Endothelial cell of umbilical vein (primary cell): Measurements from ENCODE around the gene SYNPO. TPM values are rescaled to one million over a fixed set of nuclear protein-coding genes. Genes with fewer than 3 reads are reported as not detected.
A peak's percentile ranks its signal among the peaks of the same experiment; 100 is the strongest.

Source experiments
- BruUV-seq: library from RNA; stranded (reverse); fragments of 400-500 nt; replicated peaks from 2 replicates; lab custom pipeline; 2021; lab: Mats Ljungman, UMichigan
- CTCF ChIA-PET: fragments of 300-600, 350-600 bp; sonication (Branson Sonifier 250); formaldehyde crosslinking; loops from one replicate; lab custom pipeline; 2021; ENCODE audit warnings: antibody characterized with exemption, inconsistent platforms; lab: Charles Lee
- POLR2A ChIA-PET: fragments of 300-600, 350-600 bp; sonication (Branson Sonifier 250); formaldehyde crosslinking; loops from one replicate; lab custom pipeline; 2021; ENCODE audit warnings: antibody characterized with exemption, inconsistent platforms; lab: Charles Lee
- DNase-seq: peaks from one replicate; pipeline ENCODE4 v3.0.0-alpha.2; 2011; ENCODE audit warnings: low read depth, low spot score
- FAIRE-seq: peaks from 2 replicates; lab custom pipeline; 2011; peaks lifted over from hg19 to GRCh38; lab: Jason Lieb, UNC
- H2AFZ ChIP-seq: 2 replicates; pipeline ENCODE4 v1.6.0; 2012; ENCODE audit warnings: low read depth, low read length, control low read depth, inconsistent platforms
- H3K27ac ChIP-seq: 2 replicates; pipeline ENCODE4 v1.5.1; 2011; ENCODE audit warnings: low read depth, mild to moderate bottlenecking, control low read depth, low read length, moderate library complexity; ENCODE audit not compliant: insufficient read depth
- H3K27me3 ChIP-seq, 2 experiments: 2 replicates each; pipeline versions ENCODE4 v1.6.0 to v1.6.1; 2011; ENCODE audit warnings: low read length in 2 of 2, mixed read lengths in 1 of 2; ENCODE audit not compliant: control insufficient read depth in 2 of 2, insufficient read depth in 2 of 2
- H3K36me3 ChIP-seq, 2 experiments: 2 replicates in 1 of 2; 3 replicates in 1 of 2; pipeline ENCODE4 v1.5.1; 2011; ENCODE audit warnings: low read length in 2 of 2, mild to moderate bottlenecking in 1 of 2, moderate library complexity in 1 of 2; ENCODE audit not compliant: control insufficient read depth in 2 of 2, insufficient read depth in 2 of 2; ENCODE audit errors: extremely low read depth in 1 of 2
- H3K4me1 ChIP-seq: 3 replicates; pipeline ENCODE4 v1.5.1; 2011; ENCODE audit warnings: mild to moderate bottlenecking, low read length; ENCODE audit not compliant: control insufficient read depth, insufficient read depth; ENCODE audit errors: extremely low read depth
- H3K4me2 ChIP-seq: 2 replicates; pipeline ENCODE4 v1.6.1; 2011; ENCODE audit warnings: low read length, control low read depth, mixed read lengths; ENCODE audit not compliant: insufficient read depth
- H3K4me3 ChIP-seq, 3 experiments: fragments of 200-600 bp in 1 of 3; sonication (generic), shearing (Covaris generic) in 1 of 3; replicated peaks in 1 of 3; 2 replicates each; pipeline ENCODE4 v1.5.1; 2011 to 2016; ENCODE audit warnings: control low read depth in 3 of 3, low read length in 3 of 3, mild to moderate bottlenecking in 2 of 3, inconsistent platforms in 1 of 3, low read depth in 1 of 3, moderate library complexity in 1 of 3; ENCODE audit not compliant: insufficient read depth in 1 of 3
- H3K79me2 ChIP-seq: 2 replicates; pipeline ENCODE4 v1.6.0; 2012; ENCODE audit warnings: low read length, inconsistent platforms; ENCODE audit not compliant: control insufficient read depth, insufficient read depth
- H3K9ac ChIP-seq: replicated peaks from 2 replicates; pipeline ENCODE3; 2011; ENCODE audit warnings: low read length, control low read depth; ENCODE audit not compliant: insufficient read depth; ENCODE audit errors: extremely low read depth
- H3K9me1 ChIP-seq: replicated peaks from 3 replicates; pipeline ENCODE4 v1.6.0; 2011; ENCODE audit warnings: mild to moderate bottlenecking, low read length; ENCODE audit not compliant: control insufficient read depth, insufficient read depth; ENCODE audit errors: extremely low read depth
- H3K9me3 ChIP-seq: replicated peaks from 2 replicates; pipeline ENCODE4 v1.5.1; 2012; ENCODE audit warnings: low read length, inconsistent platforms; ENCODE audit not compliant: control insufficient read depth, insufficient read depth
- H4K20me1 ChIP-seq: replicated peaks from 2 replicates; pipeline ENCODE3; 2011; ENCODE audit warnings: mild to moderate bottlenecking, low read length; ENCODE audit not compliant: control insufficient read depth, insufficient read depth; ENCODE audit errors: extremely low read depth
- CTCF ChIP-seq, 2 donors: IDR thresholded peaks; 1 replicate in 1 of 2; 2 replicates in 1 of 2; pipeline ENCODE4 v1.5.1; 2011; ENCODE audit warnings: low read length in 2 of 2, mild to moderate bottlenecking in 2 of 2, moderate library complexity in 2 of 2, control low read depth in 1 of 2, inconsistent platforms in 1 of 2, low read depth in 1 of 2; ENCODE audit not compliant: insufficient read depth in 1 of 2; ENCODE audit errors: extremely low read depth in 1 of 2
- EZH2 ChIP-seq: IDR thresholded peaks from 2 replicates; pipeline ENCODE4 v1.6.1; 2012; ENCODE audit warnings: borderline replicate concordance, low read depth, mild to moderate bottlenecking, moderate library complexity, low read length, inconsistent platforms; ENCODE audit not compliant: severe bottlenecking
- FOS ChIP-seq: IDR thresholded peaks from 2 replicates; pipeline ENCODE4 v1.6.1; 2011; ENCODE audit warnings: mild to moderate bottlenecking, low read length, moderate library complexity, borderline replicate concordance; ENCODE audit not compliant: insufficient read depth
- GATA2 ChIP-seq: IDR thresholded peaks from 2 replicates; pipeline ENCODE4 v1.7.0; 2011; ENCODE audit warnings: low read depth, mild to moderate bottlenecking, moderate library complexity, mixed read lengths, low read length; ENCODE audit not compliant: insufficient read length, insufficient read depth
- JUN ChIP-seq: IDR thresholded peaks from 2 replicates; pipeline ENCODE4 v1.6.1; 2011; ENCODE audit warnings: borderline replicate concordance, low read depth; ENCODE audit not compliant: insufficient read length, insufficient read depth
- MAX ChIP-seq: IDR thresholded peaks from 2 replicates; pipeline ENCODE4 v1.6.1; 2011; ENCODE audit not compliant: insufficient read depth, insufficient read length
- MYC ChIP-seq: IDR thresholded peaks from one replicate; pipeline ENCODE4 v1.6.1; 2011; ENCODE audit warnings: mild to moderate bottlenecking, low read depth, low read length
- POLR2A ChIP-seq: IDR thresholded peaks from 2 replicates; pipeline ENCODE4 v1.6.1; 2012; ENCODE audit warnings: low read depth, mild to moderate bottlenecking, control low read depth, low read length
- POLR2AphosphoS5 ChIP-seq: IDR thresholded peaks from 2 replicates; pipeline ENCODE4 v1.6.1; 2012; ENCODE audit warnings: low read depth, mild to moderate bottlenecking, control low read depth, low read length, moderate library complexity; ENCODE audit not compliant: insufficient read depth
- dilution Hi-C: fragments of 300-500 bp; cut with MboI; formaldehyde crosslinking; loops from one replicate; pipeline ENCODE4 v1.15.0; 2019; ENCODE audit warnings: low sequenced_read_pairs; ENCODE audit not compliant: extremely low pct_ligation_motif_present
- intact Hi-C: fragments of 100-400 bp; cut with micrococcal nuclease; formaldehyde crosslinking; loops from one replicate; pipeline ENCODE4 v1.10.0; 2022
- polyA plus RNA-seq, 4 experiments: library from polyadenylated mRNA; depleted of rRNA in 3 of 4; stranded (reverse) in 3 of 4; unstranded in 1 of 4; fragments of >200 nt; gene quantifications; 2 replicates each; pipeline versions ENCODE4 v1.2.1 to v1.2.3, GENCODE V29; 2011 to 2012; ENCODE audit warnings: missing spikeins in 1 of 4
- total RNA-seq: library from RNA; stranded (reverse); gene quantifications from 2 replicates; pipeline ENCODE4 v1.2.3, GENCODE V29; 2021

The SYNPO gene
- total and polyA plus RNA-seq, 2 donors (not counting 3 experiments of a cell fraction or from before 2014, with no cell fraction given) = 68.4 to 121 TPM

DNA sequence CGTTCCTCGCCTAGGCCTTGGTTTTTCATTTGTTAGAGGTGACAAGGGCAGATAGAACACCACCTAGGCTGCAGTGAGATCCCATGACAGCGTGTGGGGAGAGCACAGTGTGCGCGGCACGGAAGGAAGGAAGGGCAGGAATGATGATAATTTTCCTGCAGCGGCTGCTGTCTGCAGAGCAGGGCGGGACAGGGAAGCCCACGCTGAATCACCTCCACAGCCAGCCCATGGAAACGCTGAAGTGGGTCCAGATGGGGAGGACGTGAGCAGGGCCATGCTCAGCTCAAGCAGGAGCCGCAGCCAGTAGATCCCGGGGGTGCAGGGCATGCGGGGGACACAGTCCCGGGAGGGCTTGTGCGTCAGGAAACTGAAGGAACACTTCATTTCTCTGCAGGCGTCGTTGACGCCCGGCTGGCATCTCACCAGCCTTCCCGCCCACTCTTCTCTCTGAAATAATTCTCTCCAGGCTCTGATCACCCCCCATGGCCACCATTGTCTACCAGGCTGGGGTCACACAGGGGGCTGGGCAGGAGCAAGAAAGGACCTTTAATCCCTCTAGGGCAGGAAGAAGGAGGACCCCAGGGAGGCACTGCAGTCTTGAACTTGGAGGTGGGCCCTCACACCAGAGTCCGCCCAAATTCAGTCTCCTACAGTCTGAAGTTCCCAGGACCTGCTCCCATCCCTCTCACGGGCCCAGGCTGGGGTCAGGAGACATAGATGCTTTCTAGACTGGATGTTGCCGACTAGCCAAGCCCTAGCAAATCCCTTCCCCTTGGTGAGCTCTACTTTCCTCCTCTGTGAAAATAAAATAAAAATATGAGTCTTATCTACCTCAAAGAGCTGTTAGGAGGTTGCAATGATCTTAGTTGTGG, 20.9 kb upstream of the SYNPO start:
- Histone ChIP-seq H4K20me1 (no peaks in the 10 kb centered on the region), H3K36me3 (no peaks in the 10 kb centered on the region), H3K4me3 (no peak overlapping the region), H3K9ac (no peak overlapping the region), H3K9me3 (no peaks in the 10 kb centered on the region), H3K27ac (peak overlapping the region; percentile 6), H3K27me3 (no peaks in the 10 kb centered on the region), H3K4me1 (peaks cover 28% of the 10 kb centered on the region), H3K9me1 (no peaks in the 10 kb centered on the region), H2AFZ (peak overlapping the region; percentile 51), H3K79me2 (no peaks in the 10 kb centered on the region), H3K4me2 (peak overlapping the region; percentile 17)
- no TSS peak for BruUV-seq
- TF ChIP-seq MAX = no peak
- TF ChIP-seq JUN = peak; percentile 2
- TF ChIP-seq MYC = no peak
- TF ChIP-seq EZH2 = no peak
- TF ChIP-seq CTCF (IDR thresholded peaks at IDR 0.05; ENCODE audit: extremely low read depth in 1 of 2, insufficient read depth in 1 of 2, low read depth in 1 of 2, low read length in 2 of 2) = no peak
- TF ChIP-seq FOS = peak; percentile 88
- peak; percentile 43 for TF ChIP-seq POLR2AphosphoS5
- peak; percentile 56 for TF ChIP-seq POLR2A
- peak; percentile 59 for TF ChIP-seq GATA2
- DNase-seq (peak; percentile 71), FAIRE-seq (peak; percentile 93)
- intact Hi-C loops (loop anchor here (1.0 to 2.0 kb wide), 3 partner anchors 19 to 24 kb away; no protein-coding TSS in a partner anchor), dilution Hi-C loops (no loop called here)
- ChIA-PET CTCF (interaction anchor here (1.0 to 2.6 kb wide), 9 partner anchors 9 to 75 kb away, joined by 3 to 9 read pairs (median 6); partner anchors contain the start of gene SYNPO), POLR2A (interaction anchor here (1.9 kb wide), 1 partner anchor 21 kb away, joined by 11 read pairs; the partner anchor contains the start of gene SYNPO)
